Measurements from ENCODE around the gene TRPM4.

Gene TRPM4

GRCh38 chr19:49190781-49191180 is 33.2 kb downstream of the TRPM4 start:
- H3K9me3 ChIP-seq (ENCODE audit: control insufficient read depth, insufficient read depth, low read depth, low read length), result no peaks in the 10 kb centered on the region
- peaks cover 0 to 36% of the 10 kb centered on the region in 2 experiments; a peak in 2 of 3 replicates for H3K36me3 ChIP-seq (ENCODE audit: control insufficient read depth in 2 of 2, insufficient read depth in 1 of 2, low read length in 2 of 2)
- H3K4me3 ChIP-seq (ENCODE audit: low read depth, low read length), result no peak overlapping the region
- ChIA-PET POLR2A (no interaction called here), CTCF (interaction anchor here (1.3 to 1.7 kb wide), 2 partner anchors 8 to 93 kb away, joined by 5 read pairs; no protein-coding TSS in a partner anchor)
- H3K4me1 ChIP-seq (ENCODE audit: control insufficient read depth, insufficient read depth, low read length), result no peaks in the 10 kb centered on the region
- H3K27ac ChIP-seq (ENCODE audit: extremely low read depth, low read depth, low read length), result no peak overlapping the region
- TF ChIP-seq REPIN1 (tag by site-specific recombination; IDR thresholded peaks at IDR 0.05; ENCODE audit: low read depth) (no peak), CTCF (tag by site-specific recombination; IDR thresholded peaks at IDR 0.05) (no peak), TSHZ1 (tag by site-specific recombination; IDR thresholded peaks at IDR 0.05; ENCODE audit: borderline replicate concordance) (no peak), ZNF555 (tag by site-specific recombination; conservative IDR thresholded peaks at IDR 0.05) (no peak)

- Histone ChIP-seq H3K4me3 (ENCODE audit: low read depth, low read length) (no peak overlapping the region), H3K27ac (ENCODE audit: extremely low read depth, low read depth, low read length) (no peak overlapping the region), H3K36me3 (ENCODE audit: control insufficient read depth in 2 of 2, insufficient read depth in 1 of 2, low read length in 2 of 2) (peaks cover 0 to 29% of the 10 kb centered on the region in 2 experiments; a peak in 2 of 3 replicates), H3K4me1 (ENCODE audit: control insufficient read depth, insufficient read depth, low read length) (no peaks in the 10 kb centered on the region), H3K9me3 (ENCODE audit: control insufficient read depth, insufficient read depth, low read depth, low read length) (no peaks in the 10 kb centered on the region)
- ChIA-PET POLR2A (no interaction called here), CTCF (interaction anchor here (0.6 to 6.4 kb wide), 6 partner anchors 15 to 690 kb away, joined by 4 to 82 read pairs (median 4); no protein-coding TSS in a partner anchor)
- TF ChIP-seq SP2 (tag by site-specific recombination; IDR thresholded peaks at IDR 0.05), result no peak
- TF ChIP-seq MYNN (tag by site-specific recombination; IDR thresholded peaks at IDR 0.05; ENCODE audit: borderline replicate concordance), result no peak
- TF ChIP-seq ZNF513 (tag by site-specific recombination; IDR thresholded peaks at IDR 0.05), result peak; percentile 98
- TF ChIP-seq ZNF639 (tag by site-specific recombination; IDR thresholded peaks at IDR 0.05), result no peak
- TF ChIP-seq EGR2 (tag by site-specific recombination; IDR thresholded peaks at IDR 0.05; ENCODE audit: low read depth), result peak; percentile 100
- TF ChIP-seq ZBTB17 (tag by site-specific recombination; IDR thresholded peaks at IDR 0.05), result peak; percentile 56
- TF ChIP-seq ZNF366 (tag by site-specific recombination; conservative IDR thresholded peaks at IDR 0.05), result peak; percentile 61
- TF ChIP-seq ZNF404 (tag by site-specific recombination; IDR thresholded peaks at IDR 0.05), result no peak
- peak; percentile 5; the same call in 1 of the 2 replicates for TF ChIP-seq ZBTB20 (tag by site-specific recombination; IDR thresholded peaks at IDR 0.05)
- TF ChIP-seq PRDM1 (tag by site-specific recombination; IDR thresholded peaks at IDR 0.05), result peak; percentile 49
- peak; percentile 98 for TF ChIP-seq ZFHX2 (tag by site-specific recombination; conservative IDR thresholded peaks at IDR 0.05)
These were observed 36.3 kb downstream of the TRPM4 start for GRCh38 chr19:49193822-49194394.

Data from HEK293 (cell line).